Smooth muscle cell (in vitro differentiated cells): ENCODE data around the gene NPVF. TPM values are rescaled to one million over a fixed set of nuclear protein-coding genes. Genes with fewer than 3 reads are reported as not detected.

Source experiments
- DNase-seq: peaks from one replicate; lab custom pipeline; 2025; ENCODE audit not compliant: unreplicated experiment; lab: John Stamatoyannopoulos, UW
- H2AFZ ChIP-seq: fragments of 200-600 bp; sonication (generic); 2 replicates; pipeline ENCODE4 v1.6.0; 2016; ENCODE audit warnings: antibody characterized with exemption, low read depth, mild to moderate bottlenecking
- H3F3A ChIP-seq: fragments of 200-600 bp; sonication (generic); 2 replicates; pipeline ENCODE4 v1.6.0; 2017; ENCODE audit warnings: antibody characterized with exemption, low read depth
- H3K27ac ChIP-seq: fragments of 200-600 bp; sonication (generic); 2 replicates; pipeline ENCODE4 v1.5.1; 2016; ENCODE audit warnings: low read depth, mild to moderate bottlenecking
- H3K27me3 ChIP-seq: fragments of 200-600 bp; sonication (generic); 2 replicates; pipeline ENCODE4 v1.6.1; 2016; ENCODE audit warnings: low read depth, mild to moderate bottlenecking
- H3K36me3 ChIP-seq: fragments of 200-600 bp; sonication (generic); 2 replicates; pipeline ENCODE4 v1.5.1; 2016; ENCODE audit warnings: low read depth
- H3K4me1 ChIP-seq: fragments of 200-600 bp; sonication (generic); 2 replicates; pipeline ENCODE4 v1.5.1; 2016; ENCODE audit warnings: low read depth
- H3K4me2 ChIP-seq: fragments of 200-600 bp; sonication (generic); 2 replicates; pipeline ENCODE4 v1.6.0; 2016; ENCODE audit warnings: mild to moderate bottlenecking
- H3K4me3 ChIP-seq: fragments of 200-600 bp; sonication (generic); 2 replicates; pipeline ENCODE4 v1.5.1; 2016; ENCODE audit warnings: mild to moderate bottlenecking
- H3K79me2 ChIP-seq: fragments of 200-600 bp; sonication (generic); 2 replicates; pipeline ENCODE4 v1.6.0; 2016; ENCODE audit warnings: low read depth, mild to moderate bottlenecking
- H3K9ac ChIP-seq: fragments of 200-600 bp; sonication (generic); 2 replicates; pipeline ENCODE4 v1.6.0; 2016; ENCODE audit warnings: low read depth
- H3K9me3 ChIP-seq: fragments of 200-600 bp; sonication (generic); replicated peaks from 2 replicates; pipeline ENCODE4 v1.5.1; 2016; ENCODE audit warnings: low read depth
- H4K20me1 ChIP-seq: fragments of 200-600 bp; sonication (generic); 2 replicates; pipeline ENCODE4 v1.6.0; 2016; ENCODE audit warnings: low read depth
- WGBS: methylation state at CpG from one replicate; pipeline ENCODE4 v1.1.7; 2016; ENCODE audit warnings: low lambda C conversion rate; 5-methylcytosine and 5-hydroxymethylcytosine counted together
- polyA plus RNA-seq: library from polyadenylated mRNA; unstranded; fragments of >200 nt; fragmentation: Nextera tagmentation; extraction: Ambion mirVana; gene quantifications from 2 replicates; pipeline ENCODE4 v1.2.1, GENCODE V29; 2016
- total RNA-seq: library from RNA; depleted of rRNA; stranded (reverse); fragments of >200 nt; gene quantifications from 2 replicates; pipeline ENCODE4 v1.2.3, GENCODE V29; 2014
- TF ChIP-seq, protein P1 (sequence below): fragments of 200-600 bp; sonication (generic); IDR thresholded peaks from 2 replicates; pipeline ENCODE4 v1.5.1; 2017; ENCODE audit warnings: borderline replicate concordance, mild to moderate bottlenecking, antibody characterized with exemption; ENCODE audit not compliant: insufficient read depth, poor library complexity, severe bottlenecking

Gene NPVF
- total and polyA plus RNA-seq, 2 experiments from 2014 or later: not detected

- Histone ChIP-seq H3K9me3 (no peaks in the 10 kb centered on the region), H3K4me1 (peaks cover 13% of the 10 kb centered on the region), H3K27me3 (peaks cover 8% of the 10 kb centered on the region), H4K20me1 (no peaks in the 10 kb centered on the region), H3K9ac (no peak overlapping the region), H3K79me2 (no peaks in the 10 kb centered on the region), H3K4me2 (no peak overlapping the region), H3F3A (no peaks in the 10 kb centered on the region), H3K4me3 (no peak overlapping the region), H3K36me3 (no peaks in the 10 kb centered on the region), H2AFZ (no peak overlapping the region), H3K27ac (no peak overlapping the region)
- WGBS: 39% methylated on average over 6 of the region's 6 CpGs
- TF ChIP-seq, protein P1, sequence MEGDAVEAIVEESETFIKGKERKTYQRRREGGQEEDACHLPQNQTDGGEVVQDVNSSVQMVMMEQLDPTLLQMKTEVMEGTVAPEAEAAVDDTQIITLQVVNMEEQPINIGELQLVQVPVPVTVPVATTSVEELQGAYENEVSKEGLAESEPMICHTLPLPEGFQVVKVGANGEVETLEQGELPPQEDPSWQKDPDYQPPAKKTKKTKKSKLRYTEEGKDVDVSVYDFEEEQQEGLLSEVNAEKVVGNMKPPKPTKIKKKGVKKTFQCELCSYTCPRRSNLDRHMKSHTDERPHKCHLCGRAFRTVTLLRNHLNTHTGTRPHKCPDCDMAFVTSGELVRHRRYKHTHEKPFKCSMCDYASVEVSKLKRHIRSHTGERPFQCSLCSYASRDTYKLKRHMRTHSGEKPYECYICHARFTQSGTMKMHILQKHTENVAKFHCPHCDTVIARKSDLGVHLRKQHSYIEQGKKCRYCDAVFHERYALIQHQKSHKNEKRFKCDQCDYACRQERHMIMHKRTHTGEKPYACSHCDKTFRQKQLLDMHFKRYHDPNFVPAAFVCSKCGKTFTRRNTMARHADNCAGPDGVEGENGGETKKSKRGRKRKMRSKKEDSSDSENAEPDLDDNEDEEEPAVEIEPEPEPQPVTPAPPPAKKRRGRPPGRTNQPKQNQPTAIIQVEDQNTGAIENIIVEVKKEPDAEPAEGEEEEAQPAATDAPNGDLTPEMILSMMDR: no peak
- no peak for DNase-seq
Observed at GRCh38 chr7:25256333-25256819, 28.1 kb upstream of the NPVF start.

DNA sequence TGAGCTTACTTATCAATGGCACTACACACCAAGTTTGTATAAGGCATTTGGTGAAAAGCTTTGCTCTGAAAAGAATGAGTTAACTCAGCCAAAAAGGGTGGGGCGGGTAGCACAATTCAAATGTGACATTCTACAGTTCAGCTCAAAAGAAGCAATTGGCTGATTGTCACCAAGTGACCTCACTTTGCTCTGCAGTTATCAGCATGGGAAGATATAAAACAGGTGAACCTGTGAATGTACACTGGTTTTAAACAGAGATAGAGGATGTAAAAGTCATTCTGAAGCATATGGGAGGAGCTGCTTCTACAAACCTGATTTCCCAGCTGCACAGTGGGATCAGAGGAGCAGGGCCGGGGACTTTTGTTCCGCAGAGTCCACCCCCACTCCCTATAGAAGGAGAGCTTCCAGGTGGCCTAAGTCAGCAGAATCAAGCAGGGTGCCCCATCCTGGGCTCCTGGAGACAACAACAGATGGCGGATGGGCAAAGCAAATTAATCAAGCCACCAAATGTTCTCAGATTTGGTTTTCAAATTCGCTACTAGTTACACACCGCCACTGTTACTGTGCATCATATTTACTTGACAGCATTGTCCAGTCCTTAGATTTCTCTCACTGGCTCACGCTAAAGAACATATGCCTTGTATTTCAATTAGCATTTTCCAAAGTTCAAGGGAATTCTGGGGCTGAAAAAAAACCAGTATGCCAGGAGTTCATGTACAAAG lies 27.5 kb upstream of the NPVF start:
- H3K4me3 ChIP-seq: no peak overlapping the region
- H3K27me3 ChIP-seq: peaks cover 8% of the 10 kb centered on the region
- TF ChIP-seq, protein P1: no peak
- WGBS: 89% methylated on average over 7 of the region's 7 CpGs
- H3F3A ChIP-seq: no peaks in the 10 kb centered on the region
- no peak overlapping the region for H3K9ac ChIP-seq
- H2AFZ ChIP-seq: no peak overlapping the region
- H3K27ac ChIP-seq: no peak overlapping the region
- no peaks in the 10 kb centered on the region for H3K9me3 ChIP-seq
- no peak overlapping the region for H3K4me2 ChIP-seq
- H3K36me3 ChIP-seq: no peaks in the 10 kb centered on the region
- DNase-seq: no peak
- no peaks in the 10 kb centered on the region for H4K20me1 ChIP-seq
- H3K4me1 ChIP-seq: peaks cover 7% of the 10 kb centered on the region
- no peaks in the 10 kb centered on the region for H3K79me2 ChIP-seq

- DNase-seq: no peak
- H3K4me1 ChIP-seq: no peaks in the 10 kb centered on the region
- H3K9ac ChIP-seq: no peak overlapping the region
- 88% methylated on average over 3 of the region's 3 CpGs for WGBS
- no peaks in the 10 kb centered on the region for H3F3A ChIP-seq
- no peak overlapping the region for H3K27ac ChIP-seq
- no peaks in the 10 kb centered on the region for H3K36me3 ChIP-seq
- no peak overlapping the region for H2AFZ ChIP-seq
- TF ChIP-seq, protein P1: no peak
- H4K20me1 ChIP-seq: no peaks in the 10 kb centered on the region
- H3K4me3 ChIP-seq: no peak overlapping the region
- no peaks in the 10 kb centered on the region for H3K9me3 ChIP-seq
- H3K27me3 ChIP-seq: peaks cover 8% of the 10 kb centered on the region
- H3K79me2 ChIP-seq: no peaks in the 10 kb centered on the region
- H3K4me2 ChIP-seq: no peak overlapping the region
Observed at GRCh38 chr7:25254604-25255003, 26.3 kb upstream of the NPVF start.

- no peaks in the 10 kb centered on the region for H3K36me3 ChIP-seq
Observed at GRCh38 chr7:25253714-25254113, 25.4 kb upstream of the NPVF start.

More at GRCh38 chr7:25253714-25254113, 25.4 kb upstream of the NPVF start:
- Histone ChIP-seq H3K9me3 (no peaks in the 10 kb centered on the region), H2AFZ (no peak overlapping the region), H3K4me3 (no peak overlapping the region), H3K4me1 (no peaks in the 10 kb centered on the region), H3F3A (no peaks in the 10 kb centered on the region), H4K20me1 (no peaks in the 10 kb centered on the region), H3K27me3 (peaks cover 2% of the 10 kb centered on the region), H3K27ac (no peak overlapping the region), H3K9ac (no peak overlapping the region), H3K4me2 (no peak overlapping the region), H3K79me2 (no peaks in the 10 kb centered on the region)
- no peak for DNase-seq
- 91% methylated on average over 1 of the region's 1 CpG for WGBS
- TF ChIP-seq, protein P1: no peak
